ENCODE results near the gene SHB. TPM values are rescaled to one million over a fixed set of nuclear protein-coding genes. Genes with fewer than 3 reads are reported as not detected.

The SHB gene
- total and polyA plus RNA-seq, 2 of the 13 experiments (the other 11 are each of a cell fraction or from before 2014, with no cell fraction given): 19.4 to 20.7 TPM

GRCh38 chr9:38007016-38007415 lies 62.0 kb downstream of the SHB start:
- H3K79me2 ChIP-seq (ENCODE audit: insufficient read depth, low read length): peaks cover 70% of the 10 kb centered on the region
- FAIRE-seq (no peak), DNase-seq (ENCODE audit: low spot score) (no peak), ATAC-seq (no peak)
- no peak overlapping the region for H3K4me2 ChIP-seq (ENCODE audit: low read depth, low read length)
- in situ Hi-C loops (cut with HindIII; ENCODE audit: extremely low pct_ligation_motif_present, low pct_unique_long_range_greater_than_20kb): loop anchor here (5.0 kb wide), 1 partner anchor 45 kb away; no protein-coding TSS in a partner anchor
- H3K9me3 ChIP-seq (ENCODE audit: low read length): no peaks in the 10 kb centered on the region
- H3K9ac ChIP-seq (ENCODE audit: insufficient read depth, low read depth, low read length): no peak overlapping the region
- peaks cover 44% of the 10 kb centered on the region for H4K20me1 ChIP-seq (ENCODE audit: insufficient read depth, low read length)
- H3K4me3 ChIP-seq (replicated peaks in 1 of 3; ENCODE audit: insufficient read depth in 1 of 3, low read depth in 2 of 3, low read length in 3 of 3): no peak overlapping the region
- no peak for TF ChIP-seq ONECUT2 (CRISPR knock-in tag; IDR thresholded peaks at IDR 0.05)
- TF ChIP-seq SETDB1 (CRISPR knock-in tag; IDR thresholded peaks at IDR 0.05; ENCODE audit: borderline replicate concordance): no peak
- TF ChIP-seq BRD4 (CRISPR knock-in tag; IDR thresholded peaks at IDR 0.05): no peak
- TF ChIP-seq HOXA3 (CRISPR knock-in tag; IDR thresholded peaks at IDR 0.05): no peak
- TF ChIP-seq CAMTA2 (CRISPR knock-in tag; IDR thresholded peaks at IDR 0.05; ENCODE audit: borderline replicate concordance): no peak
- no peak for TF ChIP-seq SNRNP70 (IDR thresholded peaks at IDR 0.05; ENCODE audit: low read depth, low read length)
- no peak for TF ChIP-seq NCOR1 (IDR thresholded peaks at IDR 0.05; ENCODE audit: borderline replicate concordance, low read length)
- TF ChIP-seq ZNF703 (CRISPR knock-in tag; IDR thresholded peaks at IDR 0.05; ENCODE audit: borderline replicate concordance): no peak
- TF ChIP-seq ZNF672 (CRISPR knock-in tag; IDR thresholded peaks at IDR 0.05): no peak
- TF ChIP-seq ZNF546 (CRISPR knock-in tag; conservative IDR thresholded peaks at IDR 0.05): no peak
- no peaks in the 10 kb centered on the region for H3K27me3 ChIP-seq (ENCODE audit: control insufficient read depth in 1 of 2, insufficient read depth in 2 of 2, low read length in 2 of 2)
- POLR2A ChIA-PET: no interaction called here
- 97% methylated on average over 5 of the region's 5 CpGs for WGBS (ENCODE audit: low lambda C conversion rate)
- no TSS peak for BruUV-seq (replicated peaks)
- H3K27ac ChIP-seq (ENCODE audit: extremely low read length, insufficient read depth, low read length): no peak overlapping the region
- intact Hi-C loops (cut with micrococcal nuclease; ENCODE audit: unreplicated experiment): loop anchor here (5.0 kb wide), 1 partner anchor 40 kb away; no protein-coding TSS in a partner anchor
- H3K36me3 ChIP-seq (replicated peaks in 1 of 2; ENCODE audit: control insufficient read depth in 1 of 2, insufficient read depth in 2 of 2, low read length in 2 of 2): peaks cover 39 to 62% of the 10 kb centered on the region in 2 experiments; a peak in 4 of 5 replicates
- no peak overlapping the region for H2AFZ ChIP-seq (ENCODE audit: low read length)
- peaks cover 45% of the 10 kb centered on the region for H3K4me1 ChIP-seq (ENCODE audit: insufficient read depth, low read length)
- CTCF ChIA-PET (ENCODE audit: low intra/inter-chr PET ratio, low total read pairs): no interaction called here

GRCh38 chr9:38006163-38006562 lies 62.9 kb downstream of the SHB start:
- H3K9me3 ChIP-seq (ENCODE audit: low read length): no peaks in the 10 kb centered on the region
- peaks cover 37 to 62% of the 10 kb centered on the region in 2 experiments for H3K36me3 ChIP-seq (replicated peaks in 1 of 2; ENCODE audit: control insufficient read depth in 1 of 2, insufficient read depth in 2 of 2, low read length in 2 of 2)
- H2AFZ ChIP-seq (ENCODE audit: low read length): no peak overlapping the region
- DNase-seq (ENCODE audit: low spot score) (no peak), ATAC-seq (no peak), FAIRE-seq (no peak)
- no peak overlapping the region for H3K4me3 ChIP-seq (replicated peaks in 1 of 3; ENCODE audit: insufficient read depth in 1 of 3, low read depth in 2 of 3, low read length in 3 of 3)
- H3K4me2 ChIP-seq (ENCODE audit: low read depth, low read length): no peak overlapping the region
- H3K27ac ChIP-seq (ENCODE audit: extremely low read length, insufficient read depth, low read length): no peak overlapping the region
- WGBS (ENCODE audit: low lambda C conversion rate): 86% methylated on average over 7 of the region's 7 CpGs
- H3K79me2 ChIP-seq (ENCODE audit: insufficient read depth, low read length): peaks cover 73% of the 10 kb centered on the region
- intact Hi-C loops (cut with micrococcal nuclease; ENCODE audit: unreplicated experiment): loop anchor here (5.0 kb wide), 1 partner anchor 39 kb away; no protein-coding TSS in a partner anchor
- POLR2A ChIA-PET: no interaction called here
- no peaks in the 10 kb centered on the region for H3K27me3 ChIP-seq (ENCODE audit: control insufficient read depth in 1 of 2, insufficient read depth in 2 of 2, low read length in 2 of 2)
- in situ Hi-C loops (cut with HindIII; ENCODE audit: extremely low pct_ligation_motif_present, low pct_unique_long_range_greater_than_20kb): loop anchor here (5.0 kb wide), 1 partner anchor 44 kb away; no protein-coding TSS in a partner anchor
- BruUV-seq (replicated peaks): no TSS peak
- H4K20me1 ChIP-seq (ENCODE audit: insufficient read depth, low read length): peaks cover 44% of the 10 kb centered on the region
- TF ChIP-seq ZBTB14 (CRISPR knock-in tag; IDR thresholded peaks at IDR 0.05) (no peak), ZNF547 (CRISPR knock-in tag; IDR thresholded peaks at IDR 0.05) (0 out of 2 replicates have a peak, but pooled peaks have one; percentile 52)
- TF ChIP-seq, protein P1, sequence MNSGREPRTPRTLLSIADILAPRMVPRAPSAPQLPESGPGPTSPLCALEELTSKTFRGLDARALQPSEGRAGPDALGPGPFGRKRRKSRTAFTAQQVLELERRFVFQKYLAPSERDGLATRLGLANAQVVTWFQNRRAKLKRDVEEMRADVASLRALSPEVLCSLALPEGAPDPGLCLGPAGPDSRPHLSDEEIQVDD (CRISPR knock-in tag; IDR thresholded peaks at IDR 0.05; ENCODE audit: borderline replicate concordance): no peak
- TF ChIP-seq, protein P2, sequence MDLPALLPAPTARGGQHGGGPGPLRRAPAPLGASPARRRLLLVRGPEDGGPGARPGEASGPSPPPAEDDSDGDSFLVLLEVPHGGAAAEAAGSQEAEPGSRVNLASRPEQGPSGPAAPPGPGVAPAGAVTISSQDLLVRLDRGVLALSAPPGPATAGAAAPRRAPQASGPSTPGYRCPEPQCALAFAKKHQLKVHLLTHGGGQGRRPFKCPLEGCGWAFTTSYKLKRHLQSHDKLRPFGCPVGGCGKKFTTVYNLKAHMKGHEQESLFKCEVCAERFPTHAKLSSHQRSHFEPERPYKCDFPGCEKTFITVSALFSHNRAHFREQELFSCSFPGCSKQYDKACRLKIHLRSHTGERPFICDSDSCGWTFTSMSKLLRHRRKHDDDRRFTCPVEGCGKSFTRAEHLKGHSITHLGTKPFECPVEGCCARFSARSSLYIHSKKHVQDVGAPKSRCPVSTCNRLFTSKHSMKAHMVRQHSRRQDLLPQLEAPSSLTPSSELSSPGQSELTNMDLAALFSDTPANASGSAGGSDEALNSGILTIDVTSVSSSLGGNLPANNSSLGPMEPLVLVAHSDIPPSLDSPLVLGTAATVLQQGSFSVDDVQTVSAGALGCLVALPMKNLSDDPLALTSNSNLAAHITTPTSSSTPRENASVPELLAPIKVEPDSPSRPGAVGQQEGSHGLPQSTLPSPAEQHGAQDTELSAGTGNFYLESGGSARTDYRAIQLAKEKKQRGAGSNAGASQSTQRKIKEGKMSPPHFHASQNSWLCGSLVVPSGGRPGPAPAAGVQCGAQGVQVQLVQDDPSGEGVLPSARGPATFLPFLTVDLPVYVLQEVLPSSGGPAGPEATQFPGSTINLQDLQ (CRISPR knock-in tag; IDR thresholded peaks at IDR 0.05): no peak
- H3K4me1 ChIP-seq (ENCODE audit: insufficient read depth, low read length): peaks cover 37% of the 10 kb centered on the region
- CTCF ChIA-PET (ENCODE audit: low intra/inter-chr PET ratio, low total read pairs): no interaction called here
- H3K9ac ChIP-seq (ENCODE audit: insufficient read depth, low read depth, low read length): no peak overlapping the region

Measured in HepG2 (cell line).